Astrocyte (in vitro differentiated cells and primary cell): Measurements from ENCODE around the gene LRMDA. TPM values are rescaled to one million over a fixed set of nuclear protein-coding genes. Genes with fewer than 3 reads are reported as not detected.

Source experiments
- DNase-seq: peaks from one replicate; pipeline ENCODE4 v3.0.0-alpha.2; 2010; ENCODE audit warnings: low read depth
- FAIRE-seq: peaks from 2 replicates; lab custom pipeline; 2011; peaks lifted over from hg19 to GRCh38; lab: Jason Lieb, UNC
- H2AFZ ChIP-seq: 2 replicates; pipeline ENCODE4 v1.6.0; 2012; ENCODE audit warnings: low read depth, low read length, inconsistent platforms
- H3K27ac ChIP-seq: 2 replicates; pipeline ENCODE4 v1.5.1; 2011; ENCODE audit warnings: low read depth, low read length, inconsistent platforms
- H3K27me3 ChIP-seq: 2 replicates; pipeline ENCODE4 v1.6.0; 2011; ENCODE audit warnings: low read length, inconsistent platforms; ENCODE audit not compliant: insufficient read depth
- H3K36me3 ChIP-seq: 2 replicates; pipeline ENCODE4 v1.5.1; 2011; ENCODE audit warnings: low read length, inconsistent platforms; ENCODE audit not compliant: insufficient read depth
- H3K4me1 ChIP-seq: 2 replicates; pipeline ENCODE4 v1.5.1; 2011; ENCODE audit warnings: low read length, inconsistent platforms; ENCODE audit not compliant: insufficient read depth
- H3K4me2 ChIP-seq: 2 replicates; pipeline ENCODE4 v1.6.0; 2012; ENCODE audit warnings: low read length, inconsistent platforms
- H3K4me3 ChIP-seq: 2 replicates; pipeline ENCODE4 v1.5.1; 2011; ENCODE audit warnings: low read depth, mild to moderate bottlenecking, low read length, inconsistent platforms; ENCODE audit not compliant: insufficient read depth
- H3K79me2 ChIP-seq: 2 replicates; pipeline ENCODE4 v1.6.0; 2012; ENCODE audit warnings: mild to moderate bottlenecking, low read length, inconsistent platforms; ENCODE audit not compliant: insufficient read depth
- H3K9ac ChIP-seq: 2 replicates; pipeline ENCODE4 v1.6.0; 2012; ENCODE audit warnings: mild to moderate bottlenecking, low read length, inconsistent platforms
- H3K9me3 ChIP-seq: 2 replicates; pipeline ENCODE4 v1.5.1; 2012; ENCODE audit warnings: low read depth, mild to moderate bottlenecking, low read length, inconsistent platforms; ENCODE audit not compliant: insufficient read depth
- H4K20me1 ChIP-seq: 2 replicates; pipeline ENCODE4 v1.6.0; 2012; ENCODE audit warnings: low read length, inconsistent platforms; ENCODE audit not compliant: insufficient read depth
- H3K27ac Mint-ChIP-seq: one replicate; pipeline ENCODE4 v1.8.0; 2021; ENCODE audit warnings: mild to moderate bottlenecking, mixed read lengths; ENCODE audit not compliant: unreplicated experiment
- H3K27me3 Mint-ChIP-seq: one replicate; pipeline ENCODE4 v1.8.0; 2021; ENCODE audit warnings: low read depth, mixed read lengths; ENCODE audit not compliant: unreplicated experiment
- H3K36me3 Mint-ChIP-seq: one replicate; pipeline ENCODE4 v1.8.0; 2021; ENCODE audit warnings: low read depth, mixed read lengths; ENCODE audit not compliant: unreplicated experiment
- H3K4me1 Mint-ChIP-seq: one replicate; pipeline ENCODE4 v1.8.0; 2021; ENCODE audit warnings: low read depth, mixed read lengths; ENCODE audit not compliant: unreplicated experiment
- H3K4me3 Mint-ChIP-seq: one replicate; pipeline ENCODE4 v1.8.0; 2021; ENCODE audit warnings: mild to moderate bottlenecking, moderate library complexity, mixed read lengths; ENCODE audit not compliant: unreplicated experiment
- H3K9me3 Mint-ChIP-seq: one replicate; pipeline ENCODE4 v1.8.0; 2021; ENCODE audit warnings: mild to moderate bottlenecking, mixed read lengths; ENCODE audit not compliant: unreplicated experiment
- EZH2 ChIP-seq: IDR thresholded peaks from 2 replicates; pipeline ENCODE4 v1.6.1; 2012; ENCODE audit warnings: mild to moderate bottlenecking, low read length, inconsistent platforms; ENCODE audit not compliant: insufficient read depth
- total RNA-seq: library from RNA; stranded (reverse); gene quantifications from 2 replicates; pipeline ENCODE4 v1.2.1, GENCODE V29; 2021
- TF ChIP-seq, protein P1 (sequence below): IDR thresholded peaks from 2 replicates; pipeline ENCODE4 v1.5.1; 2011; ENCODE audit warnings: low read depth, mild to moderate bottlenecking, inconsistent platforms, low read length, moderate library complexity; ENCODE audit not compliant: insufficient read depth

The LRMDA gene
- total RNA-seq, 1 donor from 2014 or later, result 2.7 TPM

DNA sequence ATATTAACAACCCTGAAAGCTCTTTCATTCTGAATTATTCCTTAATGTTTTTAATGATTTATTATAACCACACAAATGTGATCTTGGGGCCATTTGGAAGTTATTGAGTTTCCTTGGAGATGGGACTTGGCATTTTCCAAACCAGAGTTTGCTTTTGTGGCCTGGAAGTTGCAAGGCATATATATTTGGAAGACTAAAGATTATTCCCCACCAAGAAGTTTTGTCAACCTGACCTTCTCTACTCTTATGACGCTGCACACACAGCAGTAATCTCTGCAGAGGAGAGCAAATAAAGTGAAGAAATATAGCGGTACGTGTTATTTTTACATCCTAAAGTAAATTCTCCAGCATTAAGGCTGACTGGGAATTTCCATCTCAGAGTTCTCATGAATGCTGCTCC is 397.0 kb downstream of the LRMDA start:
- Histone ChIP-seq H3K9me3 (no peaks in the 10 kb centered on the region), H3K4me2 (no peak overlapping the region), H4K20me1 (no peaks in the 10 kb centered on the region), H3K79me2 (no peaks in the 10 kb centered on the region), H3K36me3 (no peaks in the 10 kb centered on the region), H3K27ac (no peak overlapping the region), H3K4me1 (no peaks in the 10 kb centered on the region), H2AFZ (no peak overlapping the region), H3K9ac (no peak overlapping the region), H3K4me3 (no peak overlapping the region), H3K27me3 (peaks cover 4% of the 10 kb centered on the region)
- Mint-ChIP-seq H3K27ac (no peak overlapping the region), H3K4me3 (no peak overlapping the region), H3K36me3 (no peaks in the 10 kb centered on the region), H3K9me3 (peaks cover 15% of the 10 kb centered on the region), H3K27me3 (peaks cover 13% of the 10 kb centered on the region), H3K4me1 (no peaks in the 10 kb centered on the region)
- FAIRE-seq (no peak), DNase-seq (no peak)
- TF ChIP-seq, protein P1, sequence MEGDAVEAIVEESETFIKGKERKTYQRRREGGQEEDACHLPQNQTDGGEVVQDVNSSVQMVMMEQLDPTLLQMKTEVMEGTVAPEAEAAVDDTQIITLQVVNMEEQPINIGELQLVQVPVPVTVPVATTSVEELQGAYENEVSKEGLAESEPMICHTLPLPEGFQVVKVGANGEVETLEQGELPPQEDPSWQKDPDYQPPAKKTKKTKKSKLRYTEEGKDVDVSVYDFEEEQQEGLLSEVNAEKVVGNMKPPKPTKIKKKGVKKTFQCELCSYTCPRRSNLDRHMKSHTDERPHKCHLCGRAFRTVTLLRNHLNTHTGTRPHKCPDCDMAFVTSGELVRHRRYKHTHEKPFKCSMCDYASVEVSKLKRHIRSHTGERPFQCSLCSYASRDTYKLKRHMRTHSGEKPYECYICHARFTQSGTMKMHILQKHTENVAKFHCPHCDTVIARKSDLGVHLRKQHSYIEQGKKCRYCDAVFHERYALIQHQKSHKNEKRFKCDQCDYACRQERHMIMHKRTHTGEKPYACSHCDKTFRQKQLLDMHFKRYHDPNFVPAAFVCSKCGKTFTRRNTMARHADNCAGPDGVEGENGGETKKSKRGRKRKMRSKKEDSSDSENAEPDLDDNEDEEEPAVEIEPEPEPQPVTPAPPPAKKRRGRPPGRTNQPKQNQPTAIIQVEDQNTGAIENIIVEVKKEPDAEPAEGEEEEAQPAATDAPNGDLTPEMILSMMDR, result no peak

DNA sequence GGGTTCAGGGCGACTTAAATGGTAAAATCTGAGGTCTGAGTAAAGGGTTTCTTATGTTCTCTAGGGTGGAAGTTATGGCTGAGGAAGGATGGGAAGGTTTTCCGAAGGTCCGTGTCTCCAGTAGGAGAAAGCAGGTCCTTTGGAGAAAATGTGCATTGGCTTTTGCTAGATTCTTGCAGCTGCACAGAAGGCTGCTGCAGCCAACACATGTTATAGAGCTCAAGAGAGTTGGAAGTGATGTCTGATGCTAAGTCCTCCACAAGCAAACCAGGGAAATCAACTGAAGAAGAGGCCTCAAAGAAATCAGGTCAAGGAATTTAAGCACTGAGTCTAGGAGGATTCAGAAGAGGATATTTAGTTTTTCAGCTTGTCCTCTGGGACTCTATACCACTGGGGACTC is 404.6 kb downstream of the LRMDA start:
- Histone ChIP-seq H3K36me3 (no peaks in the 10 kb centered on the region), H3K27ac (no peak overlapping the region), H3K79me2 (no peaks in the 10 kb centered on the region), H3K9me3 (no peaks in the 10 kb centered on the region), H2AFZ (no peak overlapping the region), H4K20me1 (no peaks in the 10 kb centered on the region), H3K27me3 (peaks cover 2% of the 10 kb centered on the region), H3K4me1 (no peaks in the 10 kb centered on the region), H3K4me2 (no peak overlapping the region), H3K9ac (no peak overlapping the region), H3K4me3 (no peak overlapping the region)
- TF ChIP-seq EZH2, result no peak
- TF ChIP-seq, protein P1, result no peak
- Mint-ChIP-seq H3K27me3 (peaks cover 9% of the 10 kb centered on the region), H3K36me3 (no peaks in the 10 kb centered on the region), H3K9me3 (peaks cover 14% of the 10 kb centered on the region), H3K4me3 (no peak overlapping the region), H3K4me1 (no peaks in the 10 kb centered on the region), H3K27ac (no peak overlapping the region)
- FAIRE-seq (no peak), DNase-seq (no peak)

DNA sequence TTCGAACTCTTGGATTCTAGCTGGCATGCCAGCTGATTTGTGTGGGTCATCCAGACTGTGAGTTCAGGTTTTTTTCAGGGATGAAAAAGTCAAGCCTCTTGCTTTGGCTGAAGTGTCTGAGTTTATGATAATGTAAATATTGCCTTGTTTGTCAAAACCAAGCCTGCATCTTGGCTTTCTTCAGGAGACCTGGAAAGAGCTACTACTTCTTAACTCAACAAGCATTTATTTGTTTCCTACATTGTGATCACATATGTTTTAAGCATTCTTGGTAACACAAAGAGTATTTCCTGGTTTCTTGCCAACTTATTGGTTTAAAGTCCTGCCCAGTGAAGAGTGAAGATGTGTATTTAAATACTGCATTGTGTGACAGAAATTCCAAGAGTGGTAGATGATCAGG is 407.1 kb downstream of the LRMDA start:
- FAIRE-seq (no peak), DNase-seq (no peak)
- H3K4me1 Mint-ChIP-seq, result no peaks in the 10 kb centered on the region
- Histone ChIP-seq H3K79me2 (no peaks in the 10 kb centered on the region), H3K36me3 (no peaks in the 10 kb centered on the region), H3K9ac (no peak overlapping the region), H3K4me3 (no peak overlapping the region), H3K4me2 (no peak overlapping the region), H3K27ac (no peak overlapping the region), H3K27me3 (no peaks in the 10 kb centered on the region), H3K9me3 (no peaks in the 10 kb centered on the region), H3K4me1 (no peaks in the 10 kb centered on the region), H4K20me1 (no peaks in the 10 kb centered on the region), H2AFZ (no peak overlapping the region)
- no peak overlapping the region for H3K27ac Mint-ChIP-seq
- H3K27me3 Mint-ChIP-seq, result peaks cover 9% of the 10 kb centered on the region
- H3K9me3 Mint-ChIP-seq, result no peaks in the 10 kb centered on the region
- TF ChIP-seq EZH2, result no peak
- TF ChIP-seq, protein P1, result no peak
- H3K4me3 Mint-ChIP-seq, result no peak overlapping the region
- no peaks in the 10 kb centered on the region for H3K36me3 Mint-ChIP-seq
